ENCODE measurements around the gene DPP10.

Gene DPP10

GRCh38 chr2:114553027-114553426, 110.6 kb downstream of the DPP10 start:
- no peak for DNase-seq (ENCODE audit: low read depth)
- no peak overlapping the region for H3K4me3 ChIP-seq (ENCODE audit: control insufficient read depth, low read depth, low read length)
- TF ChIP-seq CTCF (conservative IDR thresholded peaks at IDR 0.05; ENCODE audit: control insufficient read depth, insufficient read depth, low read depth, low read length): no peak

- TF ChIP-seq CTCF (conservative IDR thresholded peaks at IDR 0.05; ENCODE audit: control insufficient read depth, insufficient read depth, low read depth, low read length): no peak
- no peak overlapping the region for H3K4me3 ChIP-seq (ENCODE audit: control insufficient read depth, low read depth, low read length)
- DNase-seq (ENCODE audit: low read depth): no peak
Measured at GRCh38 chr2:114569166-114569565, 126.7 kb downstream of the DPP10 start.

GRCh38 chr2:114577657-114578056, 135.2 kb downstream of the DPP10 start:
- TF ChIP-seq CTCF (conservative IDR thresholded peaks at IDR 0.05; ENCODE audit: control insufficient read depth, insufficient read depth, low read depth, low read length): no peak
- DNase-seq (ENCODE audit: low read depth): no peak
- H3K4me3 ChIP-seq (ENCODE audit: control insufficient read depth, low read depth, low read length): no peak overlapping the region

GRCh38 chr2:114579542-114579941, 137.1 kb downstream of the DPP10 start:
- TF ChIP-seq CTCF (conservative IDR thresholded peaks at IDR 0.05; ENCODE audit: control insufficient read depth, insufficient read depth, low read depth, low read length): no peak
- DNase-seq (ENCODE audit: low read depth): no peak
- no peak overlapping the region for H3K4me3 ChIP-seq (ENCODE audit: control insufficient read depth, low read depth, low read length)

- no peak overlapping the region for H3K4me3 ChIP-seq (ENCODE audit: control insufficient read depth, low read depth, low read length)
- no peak for TF ChIP-seq CTCF (conservative IDR thresholded peaks at IDR 0.05; ENCODE audit: control insufficient read depth, insufficient read depth, low read depth, low read length)
- DNase-seq (ENCODE audit: low read depth): no peak
Measured at GRCh38 chr2:114580691-114581090, 138.2 kb downstream of the DPP10 start.

GRCh38 chr2:114598329-114598728, 155.9 kb downstream of the DPP10 start:
- TF ChIP-seq CTCF (conservative IDR thresholded peaks at IDR 0.05; ENCODE audit: control insufficient read depth, insufficient read depth, low read depth, low read length): no peak
- no peak for DNase-seq (ENCODE audit: low read depth)
- H3K4me3 ChIP-seq (ENCODE audit: control insufficient read depth, low read depth, low read length): no peak overlapping the region

- H3K4me3 ChIP-seq (ENCODE audit: control insufficient read depth, low read depth, low read length): no peak overlapping the region
- no peak for TF ChIP-seq CTCF (conservative IDR thresholded peaks at IDR 0.05; ENCODE audit: control insufficient read depth, insufficient read depth, low read depth, low read length)
- no peak for DNase-seq (ENCODE audit: low read depth)
Measured at GRCh38 chr2:114609203-114609602, 166.8 kb downstream of the DPP10 start.

All from fibroblast of mammary gland (primary cell).